GM21381 (cell line): Measurements from ENCODE around the gene MMP23B.
"Not testable (repeated sequence)": the region's sequence is repeated elsewhere in the genome, so short reads cannot be mapped to it uniquely, and the experiment has no call there.

Source experiments
- ATAC-seq: cut with Tn5 transposase; IDR thresholded peaks from one replicate; pipeline ENCODE4 v1.9.1; 2021; ENCODE audit warnings: mild to moderate bottlenecking, moderate library complexity; ENCODE audit not compliant: unreplicated experiment

Gene MMP23B

GRCh38 chr1:1631782-1632420, at the start of gene MMP23B:
TSS of gene MMP23B (plus strand) at chr1:1632173. CDS start at chr1:1632219, 46 bp downstream.
- no peak for ATAC-seq

GRCh38 chr1:1582585-1583346, 49.2 kb upstream of the MMP23B start:
- no peak for ATAC-seq

- no peak for ATAC-seq
These were observed 48.5 kb upstream of the MMP23B start for GRCh38 chr1:1583347-1584010.

- ATAC-seq, result no peak
These were observed 40.5 kb upstream of the MMP23B start for GRCh38 chr1:1591452-1591851.

DNA sequence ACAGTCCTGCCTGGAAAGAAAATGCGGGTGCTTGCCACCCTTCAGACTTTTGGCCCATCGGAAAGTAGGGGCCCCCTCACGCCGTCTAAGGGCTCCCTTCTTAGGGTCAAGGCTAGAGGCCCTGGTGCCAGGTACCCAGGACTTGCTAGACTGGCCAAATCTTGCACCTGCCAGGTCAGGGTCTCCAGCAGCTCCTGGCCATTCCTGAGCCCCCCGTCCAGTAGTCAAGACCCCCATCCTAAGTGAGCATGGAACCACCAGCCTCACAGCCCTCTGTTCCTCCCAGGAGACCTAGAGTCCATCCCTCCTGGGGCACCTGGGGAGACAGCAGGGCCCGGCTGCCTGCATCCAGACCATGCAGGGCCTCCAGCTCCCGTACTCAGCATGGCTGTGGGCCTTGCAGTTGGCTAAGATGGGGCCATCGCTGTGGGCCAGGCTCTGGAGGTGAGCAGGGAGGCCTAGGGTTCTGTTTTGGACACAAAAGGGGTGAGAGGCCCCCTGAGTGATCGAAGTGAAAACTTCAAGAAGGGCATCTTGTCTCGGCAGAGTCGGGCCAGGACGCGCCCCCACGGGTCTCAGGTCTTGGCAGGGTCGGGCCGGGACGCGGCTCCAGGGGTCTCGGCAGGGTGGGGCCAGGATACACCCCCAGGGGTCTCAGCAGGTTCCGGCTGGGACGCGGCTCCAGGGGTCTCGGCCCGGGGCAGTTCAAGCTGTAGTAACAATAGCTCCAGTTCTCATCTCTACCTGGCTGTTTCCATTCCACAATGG, 38.0 kb upstream of the MMP23B start:
- no peak for ATAC-seq

- ATAC-seq, result no peak
These were observed 37.2 kb upstream of the MMP23B start for GRCh38 chr1:1594602-1595260.

DNA sequence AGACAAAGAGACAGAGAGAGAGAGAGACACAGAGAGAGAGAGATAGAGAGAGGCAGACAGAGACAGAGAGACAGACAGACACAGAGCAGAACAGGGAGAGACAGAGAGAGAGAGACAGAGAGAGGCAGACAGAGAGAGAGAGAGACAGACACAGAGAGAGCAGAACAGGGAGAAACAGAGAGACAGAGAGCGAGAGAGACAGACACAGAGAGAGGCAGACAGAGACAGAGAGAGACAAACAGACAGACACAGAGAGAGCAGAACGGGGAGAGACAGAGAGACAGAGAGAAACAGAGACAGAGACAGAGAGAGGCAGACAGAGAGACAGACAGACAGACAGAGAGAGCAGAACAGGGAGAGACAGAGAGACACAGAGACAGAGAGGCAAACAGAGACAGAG, 36.6 kb upstream of the MMP23B start:
- not testable (repeated sequence) for ATAC-seq

DNA sequence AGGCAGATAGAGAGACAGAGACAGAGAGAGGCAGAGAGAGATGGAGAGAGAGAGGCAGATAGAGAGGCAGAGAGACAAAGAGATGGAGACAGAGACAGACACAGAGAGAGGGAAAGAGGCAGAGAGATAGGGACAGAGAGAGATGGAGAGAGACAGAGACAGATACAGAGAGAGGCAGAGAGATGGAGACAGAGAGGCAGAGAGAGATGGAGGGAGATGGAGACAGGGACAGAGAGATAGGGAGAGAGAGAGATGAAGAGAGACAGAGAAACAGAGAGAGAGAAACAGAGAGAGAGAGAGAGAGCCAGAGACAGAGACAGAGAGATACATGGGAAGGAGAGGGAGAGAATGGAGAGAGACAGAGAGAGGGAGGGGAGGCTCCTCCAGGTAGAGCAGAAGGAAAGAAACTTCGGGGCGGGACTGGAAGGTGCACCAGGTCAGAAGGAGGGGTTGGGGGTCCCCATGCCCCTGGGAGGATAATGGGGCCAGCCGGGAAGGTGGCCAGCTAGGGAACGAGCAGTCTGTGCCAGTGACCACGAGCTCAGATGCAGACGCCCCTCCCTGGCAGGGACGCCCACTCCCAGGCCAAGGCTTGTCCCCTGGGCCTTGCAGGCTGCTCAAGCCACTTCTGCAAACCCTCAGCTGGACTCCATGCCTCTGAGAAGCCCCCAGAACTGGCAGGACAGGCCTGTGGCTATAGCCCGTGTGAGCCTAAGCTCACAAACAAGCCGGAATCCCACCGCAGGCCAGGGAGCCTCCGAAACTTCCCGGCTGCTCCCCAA, 35.3 kb upstream of the MMP23B start:
- no peak for ATAC-seq

GRCh38 chr1:1597275-1597930, 34.6 kb upstream of the MMP23B start:
- ATAC-seq, result no peak

GRCh38 chr1:1598051-1598719, 33.8 kb upstream of the MMP23B start:
- no peak for ATAC-seq

- ATAC-seq, result no peak
These were observed 33.3 kb upstream of the MMP23B start for GRCh38 chr1:1598720-1599029.

- no peak for ATAC-seq
These were observed 32.7 kb upstream of the MMP23B start for GRCh38 chr1:1599030-1599934.

- ATAC-seq, result no peak
These were observed 31.8 kb upstream of the MMP23B start, which contains the start of gene FNDC10 for GRCh38 chr1:1599935-1600860. TSS of gene FNDC10 (minus strand) at chr1:1600135. CDS start at chr1:1600015, 120 bp downstream.

- ATAC-seq, result no peak
These were observed 31.0 kb upstream of the MMP23B start for GRCh38 chr1:1600861-1601563.

DNA sequence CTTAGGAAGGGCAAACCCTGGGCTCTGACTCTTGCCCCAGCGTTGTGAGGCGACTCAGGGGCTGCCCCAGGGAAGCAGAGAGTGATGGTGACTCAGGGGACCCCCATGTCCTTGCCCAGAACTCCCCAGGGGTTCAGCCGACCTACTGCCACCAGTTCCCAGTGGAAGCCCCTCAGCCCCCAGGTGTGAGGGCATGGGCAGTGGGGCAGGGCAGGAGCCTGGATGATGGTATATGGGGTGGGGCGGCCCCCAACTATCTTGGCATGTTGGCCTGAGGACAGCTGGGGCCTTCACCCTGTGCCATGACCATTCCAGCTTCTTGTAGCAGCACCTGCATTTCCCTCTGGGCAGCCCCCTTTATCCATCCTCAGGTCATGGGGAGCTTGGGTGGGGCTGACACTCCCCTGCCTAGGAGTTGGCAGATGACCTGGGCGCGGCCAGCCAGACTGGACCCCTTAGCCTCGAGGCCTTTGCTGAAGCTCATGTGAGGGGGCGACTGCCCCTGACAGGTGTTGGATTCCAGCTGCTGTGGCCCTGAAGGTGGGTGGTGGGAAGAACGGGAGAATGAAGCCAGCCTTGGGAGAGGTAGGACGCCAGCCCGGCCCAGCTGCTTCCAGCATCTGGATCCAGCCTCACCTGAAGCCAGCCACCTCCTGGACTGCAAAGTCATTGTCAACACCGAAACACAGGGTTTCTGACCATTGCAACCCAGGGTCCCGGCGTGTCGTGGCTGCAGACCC, 30.2 kb upstream of the MMP23B start:
- no peak for ATAC-seq
